NCI-H2029 treated with DMSO at 0.1 percent for 48 hours (cell line): ENCODE measurements around the gene ING2.
"Not testable (repeated sequence)": the region's sequence is repeated elsewhere in the genome, so short reads cannot be mapped to it uniquely, and the experiment has no call there.

Source experiments
- DNase-seq: peaks from one replicate; lab custom pipeline; 2025; lab: John Stamatoyannopoulos, UW

ING2 gene

DNA sequence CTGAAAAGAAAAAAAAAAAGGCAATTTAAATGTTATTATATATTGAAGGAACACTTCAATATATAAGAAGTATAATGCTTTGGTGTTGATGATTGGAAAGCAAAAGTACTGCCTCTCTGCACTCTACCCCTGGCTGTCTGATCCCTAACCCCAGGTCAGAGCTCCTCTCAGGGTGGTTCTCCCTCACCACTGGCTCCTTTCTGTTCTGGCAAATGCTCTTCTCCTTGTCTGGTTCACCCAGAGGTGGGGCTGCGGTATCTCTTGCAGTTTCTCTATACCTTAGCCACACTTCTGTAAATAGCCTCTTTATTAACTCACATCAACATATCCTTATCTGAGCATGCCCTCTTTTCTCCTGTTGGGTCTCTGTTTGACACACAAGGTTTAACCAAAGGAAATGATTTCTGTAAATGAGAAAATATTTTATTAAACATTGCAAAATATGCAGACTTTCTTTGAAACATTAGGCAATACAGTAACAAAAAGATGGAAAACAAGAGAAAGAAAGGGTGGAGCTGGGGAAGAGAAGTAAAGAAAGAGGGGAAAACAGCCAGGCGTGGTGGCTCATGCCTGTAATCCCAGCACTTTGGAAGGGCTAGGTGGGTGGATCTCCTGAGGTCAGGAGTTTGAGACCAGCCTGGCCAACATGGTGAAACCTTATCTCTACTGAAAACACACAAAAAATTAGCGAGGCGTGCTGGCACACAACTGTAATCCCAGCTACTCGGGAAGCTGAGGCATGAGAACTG lies 45.7 kb downstream of the ING2 start:
- DNase-seq, result no peak

DNA sequence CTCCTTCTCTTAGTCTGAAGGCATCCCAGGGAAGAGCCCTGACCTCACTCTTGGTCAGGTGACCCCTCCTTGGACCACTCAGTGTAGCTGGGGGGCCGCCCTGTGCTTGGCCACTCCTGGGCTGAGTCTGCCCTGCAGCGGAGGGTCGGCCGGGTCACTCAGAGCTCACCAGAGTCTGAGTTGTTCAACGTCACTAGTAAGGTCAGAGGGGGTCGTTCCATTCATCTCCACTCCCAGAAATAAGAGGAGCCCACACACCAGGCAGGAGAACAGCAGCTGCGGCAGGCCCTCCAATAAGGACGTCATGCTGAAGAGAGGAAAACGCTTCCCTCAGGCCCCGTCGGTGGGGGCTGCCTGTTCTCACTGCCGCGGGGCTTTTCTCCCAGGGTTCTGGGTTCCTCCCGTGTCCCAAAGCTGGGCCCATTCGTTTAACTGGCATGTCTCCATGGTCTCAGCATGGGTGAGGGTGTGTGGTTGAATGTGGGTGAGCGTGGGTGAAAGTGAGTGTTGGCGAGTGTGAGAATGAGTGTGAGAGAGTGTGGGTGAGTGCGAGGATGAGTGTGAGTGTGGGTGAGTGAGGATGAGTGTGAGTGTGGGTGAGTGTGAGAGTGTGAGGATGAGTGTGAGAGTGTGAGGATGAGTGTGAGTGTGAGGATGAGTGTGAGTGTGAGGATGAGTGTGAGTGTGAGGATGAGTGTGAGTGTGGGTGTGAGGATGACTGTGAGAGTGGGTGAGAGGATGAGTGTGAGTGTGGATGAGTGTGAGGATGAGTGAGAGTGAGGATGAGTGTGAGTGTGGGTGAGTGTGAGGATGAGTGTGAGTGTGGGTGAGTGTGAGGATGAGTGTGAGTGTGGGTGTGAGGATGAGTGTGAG lies 47.7 kb downstream of the ING2 start:
- no peak for DNase-seq

DNA sequence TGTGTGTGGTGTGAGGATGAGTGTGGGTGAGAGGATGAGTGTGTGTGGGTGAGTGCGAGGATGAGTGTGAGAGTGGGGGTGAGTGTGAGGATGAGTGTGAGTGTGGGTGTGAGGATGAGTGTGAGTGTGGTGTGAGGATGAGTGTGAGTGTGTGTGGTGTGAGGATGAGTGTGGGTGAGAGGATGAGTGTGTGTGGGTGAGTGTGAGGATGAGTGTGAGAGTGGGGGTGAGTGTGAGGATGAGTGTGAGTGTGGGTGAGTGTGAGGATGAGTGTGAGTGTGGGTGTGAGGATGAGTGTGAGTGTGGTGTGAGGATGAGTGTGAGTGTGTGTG lies 48.3 kb downstream of the ING2 start:
- not testable (repeated sequence) for DNase-seq

DNA sequence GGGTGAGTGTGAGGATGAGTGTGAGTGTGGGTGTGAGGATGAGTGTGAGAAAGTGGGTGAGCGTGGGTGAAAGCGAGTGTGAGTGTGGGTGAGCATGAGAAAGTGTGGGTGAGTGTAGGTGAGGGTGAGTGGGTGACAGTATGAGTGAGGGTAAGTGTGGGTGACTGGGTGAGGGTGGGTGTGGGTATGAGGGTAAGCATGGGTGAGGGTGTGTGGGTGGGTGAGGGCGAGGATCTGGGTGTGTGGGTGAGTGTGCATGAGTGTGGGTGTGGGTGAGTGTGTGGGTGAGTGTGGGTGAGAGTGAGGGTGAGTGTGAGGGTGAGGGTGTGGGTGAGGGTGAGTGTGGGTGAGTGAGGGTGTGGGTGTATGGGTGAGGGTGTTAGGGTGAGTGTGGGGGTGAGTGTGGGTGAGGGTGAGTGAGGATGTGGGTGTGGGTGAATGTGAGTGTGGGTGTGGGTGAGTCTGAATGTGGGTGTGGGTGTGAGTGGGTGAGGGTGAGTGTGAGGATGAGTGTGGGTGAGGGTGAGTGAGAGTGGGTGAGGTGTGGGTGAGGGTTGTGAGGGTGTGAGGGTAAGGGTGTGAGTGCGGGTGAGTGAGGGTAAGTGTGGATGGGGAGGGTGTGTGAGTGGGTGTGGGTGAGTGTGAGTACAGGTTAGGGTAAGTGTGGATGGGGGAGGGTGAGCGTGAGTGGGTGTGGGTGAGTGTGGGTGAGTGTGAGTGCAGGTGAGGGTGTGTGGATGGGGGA lies 48.9 kb downstream of the ING2 start:
- no peak for DNase-seq

DNA sequence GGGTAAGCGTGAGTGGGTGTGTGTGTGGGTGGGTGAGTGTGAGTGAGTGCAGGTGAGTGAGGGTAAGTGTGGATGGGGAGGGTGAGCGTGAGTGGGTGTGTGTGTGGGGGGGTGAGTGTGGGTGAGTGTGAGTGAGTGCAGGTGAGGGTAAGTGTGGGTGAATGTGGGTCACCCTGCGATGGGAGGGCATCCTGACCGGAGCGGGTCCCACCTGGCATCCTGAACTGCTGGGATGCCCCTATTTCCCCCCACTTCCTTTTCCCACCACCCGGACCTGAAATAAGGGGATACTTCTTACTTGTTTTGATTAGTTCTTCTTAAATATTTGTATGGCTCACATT lies 49.5 kb downstream of the ING2 start:
- no peak for DNase-seq

DNA sequence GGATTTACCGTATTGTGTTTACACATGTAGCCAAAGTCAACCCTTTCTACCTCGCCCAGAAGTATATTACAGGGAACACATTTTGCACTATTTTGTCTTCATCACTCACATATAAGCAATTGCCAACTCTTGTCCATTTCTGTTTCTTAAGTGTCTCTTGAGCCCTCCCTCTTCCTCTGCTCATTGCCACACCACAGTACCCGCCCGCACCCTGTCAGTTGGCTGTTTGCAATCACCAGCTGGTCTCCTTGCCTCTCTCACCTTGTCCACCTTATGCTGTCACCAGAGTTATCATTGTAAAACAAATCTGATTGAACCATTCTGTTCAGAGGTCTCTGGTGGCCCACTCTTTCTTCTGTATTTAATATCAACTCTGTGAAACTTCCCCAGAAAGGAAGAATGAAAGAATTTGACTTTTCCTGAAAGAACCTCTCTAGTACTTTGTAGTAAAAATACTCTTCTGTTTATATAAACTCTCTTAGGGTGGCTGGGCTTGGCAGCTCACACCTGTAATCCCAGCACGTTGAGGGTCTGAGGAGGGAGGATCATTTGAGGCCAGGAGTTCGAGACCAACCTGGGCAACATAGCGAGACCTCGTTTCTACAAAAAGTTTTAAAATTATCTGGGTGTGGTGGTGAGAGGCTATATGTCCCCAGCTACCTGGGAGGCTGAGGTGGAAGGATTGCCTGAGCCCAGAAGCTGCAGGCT lies 50.2 kb downstream of the ING2 start:
- no peak for DNase-seq

DNA sequence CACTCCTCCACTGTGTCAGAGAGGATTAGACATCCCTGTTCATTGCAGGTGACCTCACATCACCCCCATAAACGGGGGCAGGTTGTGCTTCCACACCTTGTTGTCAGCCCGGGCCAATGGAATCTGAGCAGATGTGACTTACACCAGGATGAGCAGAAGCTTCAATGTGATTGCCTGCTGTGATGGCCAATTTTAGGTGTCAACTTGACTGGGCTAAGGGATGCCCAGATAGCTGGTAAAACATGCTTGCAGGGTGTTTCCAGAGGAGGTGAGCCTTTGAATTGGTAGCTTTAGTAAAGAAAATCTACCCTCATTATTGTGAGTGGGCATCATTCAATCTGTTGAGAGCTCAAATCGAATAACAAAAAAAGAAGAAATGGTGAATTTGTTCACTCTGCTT lies 52.1 kb downstream of the ING2 start:
- DNase-seq, result no peak

DNA sequence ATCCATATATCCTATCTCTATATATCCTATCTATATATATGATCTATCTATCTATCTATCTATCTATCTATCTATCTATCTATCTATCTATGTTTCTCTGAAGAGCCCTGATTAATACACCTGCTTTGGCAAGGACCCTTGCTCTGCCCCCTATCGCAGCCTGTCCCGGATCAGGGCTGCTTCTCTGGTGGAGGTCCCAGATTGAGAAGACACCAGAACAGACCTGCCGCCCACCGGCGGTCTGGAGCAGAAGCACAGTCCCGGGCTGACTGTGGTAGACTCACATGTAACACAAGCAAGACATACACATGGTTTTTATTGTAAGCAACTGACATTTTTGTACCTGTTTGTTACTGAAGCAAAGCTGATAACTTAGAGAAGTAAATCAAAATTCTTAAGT lies 52.8 kb downstream of the ING2 start:
- DNase-seq, result no peak

DNA sequence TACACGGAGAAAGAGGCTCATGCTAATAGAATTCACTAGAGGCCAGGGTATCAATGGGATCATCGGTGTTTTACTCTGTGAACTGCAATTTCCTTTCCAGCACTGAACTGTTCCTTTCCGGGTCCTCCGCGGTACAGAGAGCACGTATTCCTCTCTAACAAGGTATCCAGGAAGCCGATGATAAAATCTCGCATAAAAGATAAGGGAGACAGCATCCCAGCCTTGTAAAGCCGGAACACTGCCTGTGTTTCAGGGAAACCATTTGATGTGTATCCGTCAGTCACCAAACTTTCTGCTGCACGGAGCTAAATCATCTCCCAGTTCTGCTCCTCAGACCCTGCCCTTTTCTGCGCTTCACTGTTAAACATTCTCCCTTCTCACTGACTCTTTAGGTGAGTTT lies 54.0 kb downstream of the ING2 start:
- DNase-seq, result no peak

DNA sequence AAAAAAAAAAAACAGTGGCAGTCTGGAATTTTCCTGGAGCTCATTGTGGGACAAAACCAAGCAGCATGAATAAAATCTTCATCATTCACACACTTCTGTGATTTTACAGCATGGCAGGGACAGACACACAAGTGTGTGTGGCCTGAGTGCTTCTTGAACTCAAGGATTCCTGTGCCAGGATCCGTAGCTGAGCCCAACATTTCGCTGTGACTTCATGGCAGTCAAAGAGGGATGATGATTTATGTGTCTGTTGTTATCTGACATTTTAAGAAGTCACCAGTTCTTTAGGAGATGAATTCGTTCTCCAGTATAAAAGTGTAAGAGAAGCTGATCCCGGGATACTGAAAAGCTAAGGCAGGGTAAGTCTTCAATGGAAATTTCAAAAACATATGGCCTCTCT lies 57.0 kb downstream of the ING2 start:
- no peak for DNase-seq
